Hematopoietic multipotent progenitor cell treated with erythropoietin and hydrocortisone succinate and interleukin-3 and kit ligand, for 4 days (in vitro differentiated cells): ENCODE data around the gene CD302.
A peak's percentile ranks its signal among the peaks of the same experiment; 100 is the strongest.
"Not testable (repeated sequence)": the region's sequence is repeated elsewhere in the genome, so short reads cannot be mapped to it uniquely, and the experiment has no call there.

Experiments
- DNase-seq: peaks from one replicate; pipeline ENCODE4 v3.0.0-alpha.2; 2015

Gene CD302

GRCh38 chr2:159792599-159792998, 5.4 kb downstream of the CD302 start:
- DNase-seq, result no peak

- DNase-seq, result no peak
Measured at GRCh38 chr2:159792036-159792435, 6.0 kb downstream of the CD302 start.

DNA sequence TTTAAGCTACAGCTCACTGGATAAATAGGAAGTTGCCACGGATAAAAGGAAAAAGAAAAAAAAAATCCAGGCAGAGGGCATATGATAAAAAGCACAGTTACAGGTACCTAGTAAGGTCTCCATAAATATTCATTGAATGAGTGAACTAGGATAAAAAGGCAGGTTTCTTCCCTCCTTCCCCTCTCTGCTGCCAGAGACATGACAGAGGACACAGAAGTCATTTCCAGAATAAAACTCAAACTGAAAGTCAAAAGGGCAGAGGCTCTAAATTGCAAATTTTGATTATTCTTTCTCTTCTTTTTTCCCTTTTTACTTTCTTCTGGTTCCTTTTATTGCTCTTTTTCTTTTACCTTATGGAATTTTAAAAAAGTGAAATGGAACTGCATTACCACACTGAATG, 7.7 kb downstream of the CD302 start:
- DNase-seq, result no peak

DNA sequence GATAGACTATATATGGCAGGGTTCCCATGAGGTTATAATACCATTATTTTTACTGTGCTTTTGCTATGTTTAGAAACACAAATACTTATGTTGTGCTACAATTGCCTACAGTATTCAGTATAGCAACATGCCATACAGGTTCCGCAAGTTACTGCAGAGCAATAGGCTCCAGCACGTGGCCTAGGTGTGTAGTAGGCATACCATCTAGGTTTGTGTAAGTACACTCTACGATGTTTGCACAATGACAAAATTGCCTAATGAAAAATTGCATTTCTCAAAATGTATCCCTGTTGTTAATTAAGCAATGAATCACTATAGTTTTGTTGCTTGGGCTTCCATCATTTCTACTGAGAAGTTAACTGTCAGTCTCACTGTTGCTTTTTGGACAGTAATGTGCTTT, 9.8 kb downstream of the CD302 start:
- no peak for DNase-seq

GRCh38 chr2:159787647-159788046, 10.4 kb downstream of the CD302 start:
- DNase-seq, result not testable (repeated sequence)

GRCh38 chr2:159786938-159787337, 11.1 kb downstream of the CD302 start:
- DNase-seq, result no peak

GRCh38 chr2:159785195-159785594, 12.8 kb downstream of the CD302 start:
- DNase-seq, result no peak

DNA sequence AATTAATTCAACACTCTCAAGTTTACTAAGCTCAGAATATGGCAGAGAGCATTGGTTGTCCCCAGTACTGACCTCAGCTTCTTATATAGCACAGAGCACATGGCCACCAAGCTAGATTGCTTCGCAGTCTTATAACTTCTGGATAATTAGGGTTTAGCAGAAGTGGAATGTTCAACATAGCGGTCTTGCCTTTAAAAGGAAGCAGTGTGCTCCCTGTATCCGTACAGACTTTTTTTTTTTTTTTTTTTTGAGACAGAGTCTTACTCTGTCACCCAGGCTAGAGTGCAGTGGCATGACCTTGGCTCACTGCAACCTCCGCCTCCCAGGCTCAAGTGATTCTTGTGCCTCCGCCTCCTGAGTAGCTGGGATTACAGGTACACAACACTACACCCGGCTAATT, 13.3 kb downstream of the CD302 start:
- not testable (repeated sequence) for DNase-seq

DNA sequence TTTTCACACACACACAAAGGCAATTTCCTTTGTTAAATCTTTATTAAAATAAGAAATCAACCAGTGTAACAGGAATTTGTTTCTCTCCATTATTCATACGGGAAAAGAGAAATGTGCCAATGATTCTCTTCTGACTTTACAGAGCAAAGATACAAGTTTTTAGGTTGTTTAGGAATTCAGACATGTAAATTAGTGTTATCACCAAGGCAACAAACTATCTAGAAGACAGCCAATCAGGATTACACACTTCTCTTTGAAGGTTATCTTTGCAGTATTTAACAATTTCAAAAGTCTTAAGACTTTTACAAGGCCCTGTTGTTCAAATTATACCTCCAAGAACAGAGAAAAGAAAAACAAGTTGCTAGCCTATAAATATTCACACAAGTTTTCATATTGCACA, 14.5 kb downstream of the CD302 start:
- DNase-seq, result no peak

DNA sequence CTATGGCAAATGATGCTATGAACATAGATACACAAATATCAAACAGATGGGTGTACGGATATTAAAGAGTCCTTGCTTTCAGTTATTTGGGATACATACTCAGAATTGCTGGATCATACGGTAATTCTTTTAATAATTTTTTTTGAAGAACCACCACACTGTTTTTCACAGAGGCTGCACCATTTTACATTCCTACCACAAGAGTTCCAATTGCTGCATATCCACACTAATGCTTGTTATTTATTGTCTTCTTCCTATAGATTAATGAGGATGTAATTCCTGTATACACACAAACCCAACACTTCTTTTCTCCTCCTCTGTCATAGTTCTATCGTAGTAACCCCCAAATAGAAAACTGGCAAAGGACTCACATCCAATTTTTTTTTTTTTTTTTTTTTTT, 21.7 kb downstream of the CD302 start:
- no peak for DNase-seq

DNA sequence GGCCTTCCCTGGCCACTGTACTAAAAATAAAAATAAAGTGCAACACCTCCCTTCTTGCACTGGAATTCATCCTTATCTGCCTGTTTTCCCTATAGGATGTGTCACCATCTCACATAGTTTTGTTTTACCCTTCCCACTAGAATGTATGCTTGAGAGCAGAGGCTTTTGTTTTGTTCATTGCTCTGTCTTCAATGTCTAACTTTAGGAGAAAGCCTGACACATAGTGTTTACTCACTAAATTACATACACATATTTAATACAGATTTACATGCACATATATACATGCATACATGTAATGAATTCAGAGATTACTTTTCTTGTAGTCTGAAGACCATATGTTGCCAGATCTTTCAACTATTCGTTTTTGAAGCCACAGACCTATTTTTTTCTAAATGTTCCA, 23.0 kb downstream of the CD302 start:
- DNase-seq, result peak; percentile 25

GRCh38 chr2:159774370-159774990, 23.5 kb downstream of the CD302 start:
- DNase-seq, result no peak

DNA sequence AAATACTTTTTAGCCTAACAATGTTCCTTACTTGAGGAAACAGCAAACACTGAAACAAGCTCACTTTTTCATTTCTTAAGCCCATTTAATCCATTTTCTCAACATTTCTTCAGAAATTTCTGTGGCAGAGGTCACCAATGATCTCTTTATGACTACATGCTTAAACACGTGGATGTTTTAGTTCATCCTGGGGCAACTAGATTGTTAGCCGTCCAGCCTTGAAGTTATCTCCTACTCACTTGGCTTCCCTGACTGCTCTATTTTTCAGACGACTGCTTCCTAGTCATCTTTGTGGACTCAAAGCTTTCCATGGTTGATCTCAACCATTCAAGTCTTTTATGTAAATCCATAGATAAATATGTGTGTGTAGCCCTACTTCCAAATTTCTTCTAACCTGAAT, 24.1 kb downstream of the CD302 start:
- DNase-seq, result no peak

DNA sequence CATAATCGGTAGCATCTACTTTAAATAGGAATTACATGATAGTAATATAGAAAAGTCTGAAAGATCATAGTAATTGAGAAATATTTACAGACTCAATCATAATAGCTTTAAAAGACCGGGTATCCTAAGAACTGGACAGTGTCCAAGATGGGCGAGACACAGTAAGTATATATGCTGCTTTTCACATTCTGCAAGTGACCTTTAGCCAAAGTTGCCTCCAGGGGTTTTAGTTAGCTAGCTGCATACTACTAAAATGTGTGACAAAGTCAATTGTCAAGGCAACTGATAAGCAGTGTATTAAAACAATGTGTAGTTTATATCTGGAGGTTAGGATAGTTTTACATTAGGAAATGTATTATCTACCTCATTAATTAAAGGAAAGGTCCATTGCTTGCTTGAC, 24.6 kb downstream of the CD302 start:
- no peak for DNase-seq

- no peak for DNase-seq
Measured at GRCh38 chr2:159769147-159769546, 28.9 kb downstream of the CD302 start.

GRCh38 chr2:159762075-159762474, 35.9 kb downstream of the CD302 start:
- DNase-seq, result no peak

DNA sequence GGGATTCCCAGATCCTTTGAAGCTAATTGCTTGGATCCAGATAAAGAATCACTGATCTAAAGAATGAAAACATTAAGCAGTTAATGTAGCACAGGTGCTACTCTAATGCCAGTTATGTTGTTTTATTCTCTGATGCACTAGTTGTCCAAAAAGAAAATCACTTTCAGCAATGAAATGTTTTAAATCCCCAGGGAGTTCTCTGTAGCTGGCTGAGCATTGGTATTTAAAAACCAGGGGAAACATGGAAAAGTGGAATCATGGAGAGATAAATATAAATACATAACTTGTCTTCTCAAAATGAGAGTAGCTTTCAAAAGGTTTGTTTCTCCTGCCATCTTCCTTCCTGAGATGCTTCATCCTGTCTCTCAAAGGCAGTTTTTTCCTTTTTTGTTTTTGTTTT, 37.7 kb downstream of the CD302 start:
- DNase-seq, result no peak

GRCh38 chr2:159759577-159759976, 38.4 kb downstream of the CD302 start:
- DNase-seq, result no peak

DNA sequence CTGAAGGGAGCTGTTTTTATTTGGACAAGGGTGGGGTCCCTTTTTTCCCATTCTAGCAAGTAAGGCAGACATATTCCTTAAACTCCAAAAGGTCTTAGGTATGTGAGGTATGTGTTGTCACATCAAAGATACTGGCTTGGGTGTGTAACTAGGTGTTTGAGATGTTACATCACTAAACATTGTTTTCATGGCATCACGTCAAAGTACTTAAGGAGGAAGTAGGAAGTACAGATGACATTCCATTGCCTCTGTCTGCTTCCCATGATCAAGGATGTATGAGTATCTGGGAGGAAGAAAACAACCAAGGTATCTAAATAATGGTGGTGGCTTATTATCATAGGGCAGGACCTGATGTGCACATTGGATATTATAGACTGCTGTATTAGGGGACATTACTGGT, 39.3 kb downstream of the CD302 start:
- DNase-seq, result no peak

DNA sequence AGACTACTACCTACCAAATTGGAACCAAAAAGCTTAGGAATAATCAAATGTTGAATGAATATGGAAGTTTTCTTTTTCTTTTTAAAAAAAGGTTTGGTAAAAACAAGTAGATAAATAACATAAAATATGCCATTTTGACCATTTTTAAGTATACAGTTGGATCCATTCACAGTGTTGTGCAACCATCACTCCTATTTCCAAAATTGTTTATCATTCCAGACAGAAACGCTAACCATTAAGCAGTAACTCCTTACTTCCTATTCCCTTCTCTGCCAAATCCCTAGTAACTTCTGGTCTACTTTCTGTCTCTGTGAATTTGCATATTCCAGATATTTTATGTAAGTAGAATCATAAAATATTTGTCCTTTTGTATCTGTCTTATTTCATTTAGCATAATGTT, 39.8 kb downstream of the CD302 start:
- DNase-seq, result no peak

GRCh38 chr2:159755788-159756187, 42.2 kb downstream of the CD302 start:
- peak; percentile 36 for DNase-seq

GRCh38 chr2:159755014-159755413, 43.0 kb downstream of the CD302 start:
- DNase-seq, result no peak

DNA sequence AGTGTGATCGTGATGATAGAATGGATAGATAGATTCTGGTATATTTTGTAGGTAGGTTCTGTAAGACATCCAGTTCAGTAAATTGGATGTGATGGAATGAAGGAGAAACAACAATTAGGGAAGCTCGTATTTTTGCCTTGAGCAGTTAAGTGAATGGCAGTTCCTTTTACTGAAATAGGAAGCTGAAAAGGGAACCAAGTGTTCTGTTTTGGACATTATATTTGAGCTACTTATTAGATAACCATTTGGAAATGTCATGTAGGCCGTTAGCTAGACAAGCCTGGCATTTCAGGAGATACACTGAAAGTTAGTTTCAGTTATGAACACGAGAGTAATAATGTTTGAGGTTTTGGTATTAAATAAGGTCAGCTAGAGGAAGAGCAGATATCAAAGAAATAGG, 44.2 kb downstream of the CD302 start:
- peak; percentile 74 for DNase-seq

- no peak for DNase-seq
Measured at GRCh38 chr2:159750873-159751272, 47.1 kb downstream of the CD302 start.

- no peak for DNase-seq
Measured at GRCh38 chr2:159748089-159748488, 49.9 kb downstream of the CD302 start.

- DNase-seq, result not testable (repeated sequence)
Measured at GRCh38 chr2:159745237-159745636, 52.8 kb downstream of the CD302 start.
